ENCODE data around the gene DNAH14. TPM values are rescaled to one million over a fixed set of nuclear protein-coding genes. Genes with fewer than 3 reads are reported as not detected.

The DNAH14 gene
- total and polyA plus RNA-seq, 9 of the 15 experiments (the other 6 are each of a cell fraction or from before 2014, with no cell fraction given) = 58.4 to 142 (median 98.4) TPM

DNA sequence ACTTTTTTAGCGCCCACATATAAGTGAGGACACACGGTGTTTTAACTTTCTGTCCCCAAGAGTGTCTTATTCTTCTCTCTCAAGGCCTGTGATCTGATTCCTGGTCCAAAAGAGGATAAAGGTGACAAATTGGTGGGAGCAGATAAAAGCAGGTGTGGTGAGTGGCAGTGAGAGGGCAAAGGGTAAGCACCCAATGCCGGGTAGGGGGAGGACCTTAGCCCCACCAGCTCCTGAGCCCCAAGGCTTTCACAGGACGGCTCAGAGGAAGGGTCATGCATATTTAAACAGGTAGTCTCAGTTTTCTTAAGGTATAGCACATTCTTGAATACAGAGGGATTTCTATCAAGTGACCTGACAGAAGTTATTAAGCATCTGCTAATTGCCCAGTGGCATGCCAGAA lies 478.8 kb downstream of the DNAH14 start:
- 95% methylated on average over 4 of the region's 4 CpGs for WGBS (ENCODE audit: insufficient coverage, low coverage, missing lambda C conversion rate)

More for the DNA sequence above, 478.8 kb downstream of the DNAH14 start:
- Histone ChIP-seq H2AFZ (ENCODE audit: low read depth, low read length) (no peak overlapping the region), H3K79me2 (ENCODE audit: control insufficient read depth, insufficient read depth, low read length) (peaks cover 31% of the 10 kb centered on the region; the same call in 2 of the 3 replicates), H4K20me1 (replicated peaks; ENCODE audit: control insufficient read depth, insufficient read depth, low read length) (no peaks in the 10 kb centered on the region), H3K36me3 (ENCODE audit: control insufficient read depth, insufficient read depth, low read length) (peaks cover 99% of the 10 kb centered on the region), H3K4me3 (no peak overlapping the region), H3K4me1 (replicated peaks in 1 of 2; ENCODE audit: control insufficient read depth in 2 of 2, insufficient read depth in 2 of 2, low read length in 2 of 2) (no peaks in the 10 kb centered on the region), H3K9me3 (replicated peaks; ENCODE audit: control insufficient read depth, insufficient read depth, low read depth, low read length) (no peaks in the 10 kb centered on the region), H3K9ac (ENCODE audit: insufficient read depth in 1 of 2, low read depth in 2 of 2, low read length in 2 of 2) (no peak overlapping the region), H3K4me2 (ENCODE audit: insufficient read depth, low read length) (no peak overlapping the region), H3K27ac (ENCODE audit: extremely low read depth, low read depth, low read length) (no peak overlapping the region), H3K27me3 (ENCODE audit: control insufficient read depth in 2 of 2, insufficient read depth in 2 of 2, low read length in 2 of 2) (no peaks in the 10 kb centered on the region), H3K9me1 (ENCODE audit: control insufficient read depth, insufficient read depth, low read length) (no peaks in the 10 kb centered on the region)
- in situ Hi-C loops (cut with MboI) (no loop called here), intact Hi-C loops (cut with micrococcal nuclease) (no loop called here)
- TF ChIP-seq POLR2B (IDR thresholded peaks at IDR 0.05; ENCODE audit: low read depth, partially characterized antibody) (peak; percentile 21), NFE2L1 (tag; IDR thresholded peaks at IDR 0.05; ENCODE audit: borderline replicate concordance, low read depth) (no peak)
- TF ChIP-seq, protein P1, sequence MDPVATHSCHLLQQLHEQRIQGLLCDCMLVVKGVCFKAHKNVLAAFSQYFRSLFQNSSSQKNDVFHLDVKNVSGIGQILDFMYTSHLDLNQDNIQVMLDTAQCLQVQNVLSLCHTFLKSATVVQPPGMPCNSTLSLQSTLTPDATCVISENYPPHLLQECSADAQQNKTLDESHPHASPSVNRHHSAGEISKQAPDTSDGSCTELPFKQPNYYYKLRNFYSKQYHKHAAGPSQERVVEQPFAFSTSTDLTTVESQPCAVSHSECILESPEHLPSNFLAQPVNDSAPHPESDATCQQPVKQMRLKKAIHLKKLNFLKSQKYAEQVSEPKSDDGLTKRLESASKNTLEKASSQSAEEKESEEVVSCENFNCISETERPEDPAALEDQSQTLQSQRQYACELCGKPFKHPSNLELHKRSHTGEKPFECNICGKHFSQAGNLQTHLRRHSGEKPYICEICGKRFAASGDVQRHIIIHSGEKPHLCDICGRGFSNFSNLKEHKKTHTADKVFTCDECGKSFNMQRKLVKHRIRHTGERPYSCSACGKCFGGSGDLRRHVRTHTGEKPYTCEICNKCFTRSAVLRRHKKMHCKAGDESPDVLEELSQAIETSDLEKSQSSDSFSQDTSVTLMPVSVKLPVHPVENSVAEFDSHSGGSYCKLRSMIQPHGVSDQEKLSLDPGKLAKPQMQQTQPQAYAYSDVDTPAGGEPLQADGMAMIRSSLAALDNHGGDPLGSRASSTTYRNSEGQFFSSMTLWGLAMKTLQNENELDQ (CRISPR knock-in tag; IDR thresholded peaks at IDR 0.05; ENCODE audit: borderline replicate concordance) = no peak
- CTCF ChIA-PET (ENCODE audit: low intra/inter-chr PET ratio) = no interaction called here
- POLR2A ChIA-PET = interaction anchor here (0.9 to 4.4 kb wide), 8 partner anchors 9 to 20 kb away, joined by 3 to 17 read pairs (median 4); no protein-coding TSS in a partner anchor
- no peak for ATAC-seq
- no peak for DNase-seq (ENCODE audit: extremely low read depth in 1 of 4, low spot score in 3 of 4)
- TSS peak; percentile 5 for BruUV-seq (replicated peaks)
- no peak for FAIRE-seq

Measured in K562 (cell line).